ENCODE data around the gene GSTCD. TPM values are rescaled to one million over a fixed set of nuclear protein-coding genes. Genes with fewer than 3 reads are reported as not detected.
"Not testable (repeated sequence)": the region's sequence is repeated elsewhere in the genome, so short reads cannot be mapped to it uniquely, and the experiment has no call there.

Gene GSTCD
- total and polyA plus RNA-seq, 2 experiments from 2014 or later: 2.8 to 21.9 TPM

DNA sequence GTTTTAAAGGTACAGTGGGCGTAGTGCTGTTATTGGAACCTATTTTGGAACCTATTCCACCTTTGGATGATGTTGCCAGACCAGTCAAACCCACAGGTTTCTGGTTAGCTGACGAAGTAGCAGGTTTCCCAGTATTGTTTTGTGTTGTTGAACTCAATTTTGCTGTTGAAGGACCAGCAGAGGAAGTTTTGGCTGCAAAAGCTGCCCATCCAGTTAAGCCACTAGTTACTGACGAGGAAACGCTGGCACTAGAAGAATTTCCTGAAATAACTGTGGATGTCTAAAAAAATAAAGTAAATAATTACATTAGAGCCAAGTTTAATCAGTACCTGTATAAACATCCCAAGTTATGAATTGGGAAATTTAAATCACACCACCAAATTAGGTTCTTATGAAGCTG, 25.5 kb upstream of the GSTCD start:
- no peaks in the 10 kb centered on the region for H3K36me3 ChIP-seq (replicated peaks; ENCODE audit: insufficient read depth, low read depth)
- no peak for TF ChIP-seq CTCF (IDR thresholded peaks at IDR 0.05; ENCODE audit: poor library complexity)
- no peak for TF ChIP-seq EZH2phosphoT487 (IDR thresholded peaks at IDR 0.05; ENCODE audit: low read depth, severe bottlenecking, unreplicated experiment)
- TF ChIP-seq EZH2 (IDR thresholded peaks at IDR 0.05; ENCODE audit: borderline replicate concordance): no peak
- H3K4me3 ChIP-seq: no peak overlapping the region
- H3K4me2 ChIP-seq: no peak overlapping the region
- no peak overlapping the region for H3K27ac ChIP-seq
- no peaks in the 10 kb centered on the region for H4K20me1 ChIP-seq (ENCODE audit: insufficient read depth, poor library complexity, severe bottlenecking)
- no peaks in the 10 kb centered on the region for H3K27me3 ChIP-seq
- 92% methylated on average over 4 of the region's 4 CpGs for WGBS (ENCODE audit: low lambda C conversion rate, missing lambda C conversion rate)
- H3K9me2 ChIP-seq (replicated peaks; ENCODE audit: insufficient read depth): no peaks in the 10 kb centered on the region
- no peak overlapping the region for H2AFZ ChIP-seq
- H3K4me1 ChIP-seq (ENCODE audit: insufficient read depth): no peaks in the 10 kb centered on the region
- no peak for DNase-seq (ENCODE audit: low spot score)
- H3K9me3 ChIP-seq (ENCODE audit: low read depth): no peaks in the 10 kb centered on the region
- H3K79me2 ChIP-seq: no peaks in the 10 kb centered on the region

GRCh38 chr4:105686571-105686970, 22.0 kb upstream of the GSTCD start:
- no peak for DNase-seq (ENCODE audit: low spot score)
- TF ChIP-seq EZH2phosphoT487 (IDR thresholded peaks at IDR 0.05; ENCODE audit: low read depth, severe bottlenecking, unreplicated experiment): no peak
- no peak for TF ChIP-seq EZH2 (IDR thresholded peaks at IDR 0.05; ENCODE audit: borderline replicate concordance)
- no peak for TF ChIP-seq CTCF (IDR thresholded peaks at IDR 0.05; ENCODE audit: poor library complexity)
- Histone ChIP-seq H4K20me1 (ENCODE audit: insufficient read depth, poor library complexity, severe bottlenecking) (no peaks in the 10 kb centered on the region), H2AFZ (no peak overlapping the region), H3K36me3 (replicated peaks; ENCODE audit: insufficient read depth, low read depth) (no peaks in the 10 kb centered on the region), H3K4me3 (no peak overlapping the region), H3K79me2 (no peaks in the 10 kb centered on the region), H3K27ac (no peak overlapping the region), H3K27me3 (no peaks in the 10 kb centered on the region), H3K9me3 (ENCODE audit: low read depth) (no peaks in the 10 kb centered on the region), H3K4me1 (ENCODE audit: insufficient read depth) (no peaks in the 10 kb centered on the region), H3K4me2 (no peak overlapping the region), H3K9me2 (replicated peaks; ENCODE audit: insufficient read depth) (no peaks in the 10 kb centered on the region)
- WGBS (ENCODE audit: low lambda C conversion rate, missing lambda C conversion rate): 94% methylated on average over 2 of the region's 2 CpGs

DNA sequence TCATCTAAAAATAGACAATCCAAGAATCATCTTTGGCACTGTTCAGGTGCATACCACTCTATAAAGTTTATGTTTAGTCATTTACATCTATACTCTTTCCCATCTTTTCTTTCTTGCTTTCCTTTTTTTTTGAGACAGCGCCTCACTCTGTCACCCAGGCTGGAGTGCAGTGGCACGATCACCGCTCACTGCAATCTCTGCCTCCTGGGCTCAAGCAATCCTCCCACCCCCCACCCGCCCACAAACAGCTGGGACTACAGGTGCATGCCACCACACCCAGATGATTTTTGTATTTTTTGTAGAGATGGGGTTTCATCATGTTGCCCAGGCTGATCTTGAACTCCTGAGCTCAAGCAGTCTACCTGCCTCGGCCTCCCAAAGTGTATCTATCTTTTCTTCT, 13.8 kb upstream of the GSTCD start:
- H2AFZ ChIP-seq; DNase-seq (ENCODE audit: low spot score); H3K9me3 ChIP-seq (ENCODE audit: low read depth); H3K4me1 ChIP-seq (ENCODE audit: insufficient read depth); H3K4me3 ChIP-seq; H3K36me3 ChIP-seq (replicated peaks; ENCODE audit: insufficient read depth, low read depth); H4K20me1 ChIP-seq (ENCODE audit: insufficient read depth, poor library complexity, severe bottlenecking); H3K27me3 ChIP-seq; H3K79me2 ChIP-seq; H3K9me2 ChIP-seq (replicated peaks; ENCODE audit: insufficient read depth); H3K27ac ChIP-seq; H3K4me2 ChIP-seq: not testable (repeated sequence)
- 98% methylated on average over 5 of the region's 5 CpGs for WGBS (ENCODE audit: low lambda C conversion rate, missing lambda C conversion rate)

DNA sequence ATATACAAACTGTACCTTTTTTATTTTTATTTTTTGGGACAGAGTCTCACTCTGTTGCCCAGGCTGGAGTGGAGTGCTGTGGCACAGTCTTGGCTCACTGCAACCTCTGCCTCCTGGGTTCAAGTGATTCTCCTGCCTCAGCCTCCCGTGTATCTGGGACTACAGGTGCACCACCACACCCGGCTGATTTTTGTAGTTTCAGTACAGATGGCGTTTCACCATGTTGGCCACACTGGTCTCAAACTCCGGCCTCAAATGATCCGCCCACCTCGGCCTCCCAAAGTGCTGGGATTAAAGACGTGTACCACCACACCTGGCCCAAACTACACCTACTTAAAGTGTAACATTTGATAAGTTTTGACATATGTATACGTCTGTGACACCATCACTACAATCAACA, 12.8 kb upstream of the GSTCD start:
- WGBS (ENCODE audit: low lambda C conversion rate, missing lambda C conversion rate): 98% methylated on average over 8 of the region's 8 CpGs
- not testable (repeated sequence) for H3K9me2 ChIP-seq (replicated peaks; ENCODE audit: insufficient read depth)

DNA sequence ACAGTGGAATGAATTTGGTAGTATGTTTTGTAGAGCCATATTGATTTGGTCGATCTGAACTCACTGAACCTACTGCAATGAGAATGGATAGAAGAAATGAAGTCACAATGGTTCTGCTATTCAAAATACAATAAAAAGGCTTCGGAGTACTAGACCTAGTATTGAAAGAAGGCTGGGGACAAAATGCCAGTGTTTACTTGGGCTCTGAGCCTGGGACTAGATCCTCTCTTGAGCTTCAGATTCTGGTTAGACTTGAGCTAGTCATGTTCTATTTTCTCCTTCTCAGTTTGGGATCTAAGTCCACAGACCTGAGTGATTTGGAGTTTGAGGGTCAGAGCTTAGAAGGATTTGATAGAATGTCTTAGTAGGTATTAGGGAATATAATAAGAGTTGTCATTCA, 10.0 kb upstream of the GSTCD start:
- peaks cover 25% of the 10 kb centered on the region for H3K79me2 ChIP-seq
- WGBS (ENCODE audit: low lambda C conversion rate, missing lambda C conversion rate): 98% methylated on average over 2 of the region's 2 CpGs

More for the DNA sequence above, 12.8 kb upstream of the GSTCD start:
- H3K4me3 ChIP-seq; H3K4me2 ChIP-seq; H3K27ac ChIP-seq; H3K9me3 ChIP-seq (ENCODE audit: low read depth); DNase-seq (ENCODE audit: low spot score); H3K79me2 ChIP-seq; H4K20me1 ChIP-seq (ENCODE audit: insufficient read depth, poor library complexity, severe bottlenecking); H2AFZ ChIP-seq; H3K4me1 ChIP-seq (ENCODE audit: insufficient read depth); H3K36me3 ChIP-seq (replicated peaks; ENCODE audit: insufficient read depth, low read depth); H3K27me3 ChIP-seq: not testable (repeated sequence)

More for the DNA sequence above, 10.0 kb upstream of the GSTCD start:
- Histone ChIP-seq H3K27ac (no peak overlapping the region), H3K9me2 (replicated peaks; ENCODE audit: insufficient read depth) (no peaks in the 10 kb centered on the region), H3K9me3 (ENCODE audit: low read depth) (no peaks in the 10 kb centered on the region), H4K20me1 (ENCODE audit: insufficient read depth, poor library complexity, severe bottlenecking) (no peaks in the 10 kb centered on the region), H3K4me2 (no peak overlapping the region), H3K4me1 (ENCODE audit: insufficient read depth) (no peaks in the 10 kb centered on the region), H2AFZ (no peak overlapping the region), H3K4me3 (no peak overlapping the region), H3K27me3 (no peaks in the 10 kb centered on the region), H3K36me3 (replicated peaks; ENCODE audit: insufficient read depth, low read depth) (no peaks in the 10 kb centered on the region)
- TF ChIP-seq EZH2phosphoT487 (IDR thresholded peaks at IDR 0.05; ENCODE audit: low read depth, severe bottlenecking, unreplicated experiment) (no peak), EZH2 (IDR thresholded peaks at IDR 0.05; ENCODE audit: borderline replicate concordance) (no peak), CTCF (IDR thresholded peaks at IDR 0.05; ENCODE audit: poor library complexity) (no peak)
- DNase-seq (ENCODE audit: low spot score): no peak

Data from hepatocyte (in vitro differentiated cells).